SHP77 treated with DMSO at 0.1 percent for 48 hours (cell line): Measurements from ENCODE around the gene CNIH4.
"Not testable (repeated sequence)": the region's sequence is repeated elsewhere in the genome, so short reads cannot be mapped to it uniquely, and the experiment has no call there.

Source experiments
- DNase-seq: peaks from one replicate; lab custom pipeline; 2025; lab: John Stamatoyannopoulos, UW

CNIH4 gene

GRCh38 chr1:224356685-224357625, at the start of gene CNIH4:
CNIH4 (plus strand) TSS chr1:224356879; CDS start chr1:224356925, 46 bp downstream.
- DNase-seq = peak; percentile 94

GRCh38 chr1:224308064-224308463, 48.6 kb upstream of the CNIH4 start:
- no peak for DNase-seq

- DNase-seq = not testable (repeated sequence)
These were observed 45.2 kb upstream of the CNIH4 start for GRCh38 chr1:224311503-224311902.

- no peak for DNase-seq
These were observed 44.7 kb upstream of the CNIH4 start for GRCh38 chr1:224312025-224312424.

GRCh38 chr1:224317383-224318045, 39.2 kb upstream of the CNIH4 start:
- peak; percentile 24 for DNase-seq

GRCh38 chr1:224321706-224322105, 35.0 kb upstream of the CNIH4 start:
- no peak for DNase-seq

- no peak for DNase-seq
These were observed 30.7 kb upstream of the CNIH4 start for GRCh38 chr1:224325959-224326358.

- no peak for DNase-seq
These were observed 28.0 kb upstream of the CNIH4 start for GRCh38 chr1:224328644-224329043.

GRCh38 chr1:224329484-224329841, 27.2 kb upstream of the CNIH4 start:
- DNase-seq = no peak

GRCh38 chr1:224329842-224330753, 26.6 kb upstream of the CNIH4 start, which contains the start of gene NVL:
NVL (minus strand) TSS chr1:224330172; CDS start chr1:224330127, 45 bp downstream.
- peak; percentile 87 for DNase-seq

GRCh38 chr1:224331326-224331725, 25.4 kb upstream of the CNIH4 start:
- no peak for DNase-seq

- no peak for DNase-seq
These were observed 24.9 kb upstream of the CNIH4 start for GRCh38 chr1:224331824-224332223.

GRCh38 chr1:224333309-224333926, 23.3 kb upstream of the CNIH4 start:
- DNase-seq = peak; percentile 20

GRCh38 chr1:224333939-224334786, 22.5 kb upstream of the CNIH4 start:
- DNase-seq = no peak

GRCh38 chr1:224338150-224338838, 18.4 kb upstream of the CNIH4 start:
- no peak for DNase-seq

GRCh38 chr1:224339442-224340033, 17.1 kb upstream of the CNIH4 start:
- DNase-seq = no peak

GRCh38 chr1:224340453-224341384, 16.0 kb upstream of the CNIH4 start:
- not testable (repeated sequence) for DNase-seq

GRCh38 chr1:224343679-224344078, 13.0 kb upstream of the CNIH4 start:
- DNase-seq = no peak
